Measurements from ENCODE around the gene ZNF791.

Gene ZNF791

GRCh38 chr19:12626958-12627357 lies 16.2 kb downstream of the ZNF791 start:
- no peaks in the 10 kb centered on the region for H3F3A ChIP-seq (ENCODE audit: control insufficient read depth, insufficient read depth)
- no peaks in the 10 kb centered on the region for H4K20me1 ChIP-seq (ENCODE audit: control insufficient read depth, insufficient read depth, low read depth, low read length)
- H3K9me3 ChIP-seq (ENCODE audit: control insufficient read depth, insufficient read depth, low read length): peaks cover 10% of the 10 kb centered on the region; the same call in 1 of the 2 replicates
- H3K4me2 ChIP-seq (ENCODE audit: low read length): no peak overlapping the region
- H3K4me1 ChIP-seq (ENCODE audit: control insufficient read depth, low read length): no peaks in the 10 kb centered on the region
- no peak overlapping the region for H3K27ac ChIP-seq (ENCODE audit: low read depth, low read length)
- peaks cover 30% of the 10 kb centered on the region for H3K36me3 ChIP-seq (ENCODE audit: control insufficient read depth, low read length)
- H3K27me3 ChIP-seq (ENCODE audit: control insufficient read depth, low read length): no peaks in the 10 kb centered on the region
- H3K79me2 ChIP-seq (ENCODE audit: control insufficient read depth, low read length): no peaks in the 10 kb centered on the region
- no peak for TF ChIP-seq EZH2phosphoT487 (IDR thresholded peaks at IDR 0.05; ENCODE audit: borderline replicate concordance, low read length)
- TF ChIP-seq, protein P1, sequence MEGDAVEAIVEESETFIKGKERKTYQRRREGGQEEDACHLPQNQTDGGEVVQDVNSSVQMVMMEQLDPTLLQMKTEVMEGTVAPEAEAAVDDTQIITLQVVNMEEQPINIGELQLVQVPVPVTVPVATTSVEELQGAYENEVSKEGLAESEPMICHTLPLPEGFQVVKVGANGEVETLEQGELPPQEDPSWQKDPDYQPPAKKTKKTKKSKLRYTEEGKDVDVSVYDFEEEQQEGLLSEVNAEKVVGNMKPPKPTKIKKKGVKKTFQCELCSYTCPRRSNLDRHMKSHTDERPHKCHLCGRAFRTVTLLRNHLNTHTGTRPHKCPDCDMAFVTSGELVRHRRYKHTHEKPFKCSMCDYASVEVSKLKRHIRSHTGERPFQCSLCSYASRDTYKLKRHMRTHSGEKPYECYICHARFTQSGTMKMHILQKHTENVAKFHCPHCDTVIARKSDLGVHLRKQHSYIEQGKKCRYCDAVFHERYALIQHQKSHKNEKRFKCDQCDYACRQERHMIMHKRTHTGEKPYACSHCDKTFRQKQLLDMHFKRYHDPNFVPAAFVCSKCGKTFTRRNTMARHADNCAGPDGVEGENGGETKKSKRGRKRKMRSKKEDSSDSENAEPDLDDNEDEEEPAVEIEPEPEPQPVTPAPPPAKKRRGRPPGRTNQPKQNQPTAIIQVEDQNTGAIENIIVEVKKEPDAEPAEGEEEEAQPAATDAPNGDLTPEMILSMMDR (IDR thresholded peaks at IDR 0.05; ENCODE audit: low read depth, low read length, poor library complexity, severe bottlenecking): no peak
- no peaks in the 10 kb centered on the region for H3K9me2 ChIP-seq (replicated peaks; ENCODE audit: control insufficient read depth, low read length)
- H3K4me3 ChIP-seq (ENCODE audit: low read length): no peak overlapping the region

DNA sequence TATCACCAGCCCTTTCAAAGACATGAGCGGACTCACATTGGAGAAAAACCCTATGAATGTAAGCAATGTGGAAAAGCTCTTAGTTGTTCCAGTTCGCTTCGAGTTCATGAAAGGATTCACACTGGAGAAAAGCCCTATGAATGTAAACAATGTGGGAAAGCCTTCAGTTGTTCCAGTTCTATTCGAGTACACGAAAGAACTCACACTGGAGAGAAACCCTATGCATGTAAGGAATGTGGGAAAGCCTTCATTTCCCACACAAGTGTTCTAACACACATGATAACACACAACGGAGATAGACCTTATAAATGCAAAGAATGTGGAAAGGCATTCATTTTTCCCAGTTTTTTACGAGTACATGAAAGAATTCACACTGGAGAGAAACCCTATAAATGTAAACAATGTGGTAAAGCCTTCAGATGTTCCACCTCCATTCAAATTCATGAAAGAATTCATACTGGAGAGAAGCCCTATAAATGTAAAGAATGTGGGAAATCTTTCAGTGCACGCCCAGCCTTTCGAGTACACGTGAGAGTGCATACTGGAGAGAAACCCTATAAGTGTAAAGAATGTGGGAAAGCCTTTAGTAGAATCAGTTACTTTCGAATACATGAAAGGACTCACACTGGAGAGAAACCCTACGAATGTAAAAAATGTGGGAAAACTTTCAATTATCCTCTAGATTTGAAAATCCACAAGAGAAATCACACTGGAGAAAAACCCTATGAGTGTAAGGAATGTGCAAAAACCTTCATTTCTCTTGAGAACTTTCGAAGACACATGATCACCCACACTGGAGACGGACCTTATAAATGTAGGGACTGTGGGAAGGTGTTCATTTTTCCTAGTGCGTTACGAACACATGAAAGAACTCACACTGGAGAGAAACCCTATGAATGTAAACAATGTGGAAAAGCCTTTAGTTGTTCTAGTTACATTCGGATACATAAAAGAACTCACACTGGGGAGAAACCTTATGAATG lies 17.6 kb downstream of the ZNF791 start:
- Histone ChIP-seq H4K20me1 (ENCODE audit: control insufficient read depth, insufficient read depth, low read depth, low read length) (no peaks in the 10 kb centered on the region), H3K4me1 (ENCODE audit: control insufficient read depth, low read length) (no peaks in the 10 kb centered on the region), H3K27me3 (ENCODE audit: control insufficient read depth, low read length) (no peaks in the 10 kb centered on the region), H3K36me3 (ENCODE audit: control insufficient read depth, low read length) (peaks cover 30% of the 10 kb centered on the region), H3K79me2 (ENCODE audit: control insufficient read depth, low read length) (no peaks in the 10 kb centered on the region), H3K27ac (ENCODE audit: low read depth, low read length) (no peak overlapping the region), H3F3A (ENCODE audit: control insufficient read depth, insufficient read depth) (no peaks in the 10 kb centered on the region), H3K9me3 (ENCODE audit: control insufficient read depth, insufficient read depth, low read length) (peaks cover 10% of the 10 kb centered on the region; the same call in 1 of the 2 replicates), H3K4me2 (ENCODE audit: low read length) (no peak overlapping the region), H3K4me3 (ENCODE audit: low read length) (no peak overlapping the region), H3K9me2 (replicated peaks; ENCODE audit: control insufficient read depth, low read length) (no peaks in the 10 kb centered on the region)
- TF ChIP-seq, protein P1 (IDR thresholded peaks at IDR 0.05; ENCODE audit: low read depth, low read length, poor library complexity, severe bottlenecking): no peak
- no peak for TF ChIP-seq EZH2phosphoT487 (IDR thresholded peaks at IDR 0.05; ENCODE audit: borderline replicate concordance, low read length)

- H3K9me3 ChIP-seq (ENCODE audit: control insufficient read depth, insufficient read depth, low read length): peaks cover 10% of the 10 kb centered on the region; the same call in 1 of the 2 replicates
- no peak overlapping the region for H3K27ac ChIP-seq (ENCODE audit: low read depth, low read length)
- no peaks in the 10 kb centered on the region for H3K4me1 ChIP-seq (ENCODE audit: control insufficient read depth, low read length)
- no peaks in the 10 kb centered on the region for H3K27me3 ChIP-seq (ENCODE audit: control insufficient read depth, low read length)
- no peaks in the 10 kb centered on the region for H3F3A ChIP-seq (ENCODE audit: control insufficient read depth, insufficient read depth)
- H3K9me2 ChIP-seq (replicated peaks; ENCODE audit: control insufficient read depth, low read length): no peaks in the 10 kb centered on the region
- H4K20me1 ChIP-seq (ENCODE audit: control insufficient read depth, insufficient read depth, low read depth, low read length): no peaks in the 10 kb centered on the region
- peaks cover 30% of the 10 kb centered on the region for H3K36me3 ChIP-seq (ENCODE audit: control insufficient read depth, low read length)
- H3K4me3 ChIP-seq (ENCODE audit: low read length): no peak overlapping the region
- TF ChIP-seq, protein P1 (IDR thresholded peaks at IDR 0.05; ENCODE audit: low read depth, low read length, poor library complexity, severe bottlenecking): no peak
- no peak for TF ChIP-seq EZH2phosphoT487 (IDR thresholded peaks at IDR 0.05; ENCODE audit: borderline replicate concordance, low read length)
- no peak overlapping the region for H3K4me2 ChIP-seq (ENCODE audit: low read length)
- no peaks in the 10 kb centered on the region for H3K79me2 ChIP-seq (ENCODE audit: control insufficient read depth, low read length)
Measured at GRCh38 chr19:12629215-12629614, 18.5 kb downstream of the ZNF791 start.

All from DOHH2 (cell line).